Right renal cortex interstitium (tissue), 3 donors: ENCODE measurements around the gene DNLZ. TPM values are rescaled to one million over a fixed set of nuclear protein-coding genes. Genes with fewer than 3 reads are reported as not detected.

Source experiments
- DNase-seq, 3 donors: peaks; one replicate each; pipeline ENCODE4 v3.0.0-alpha.2; 2013; ENCODE audit warnings: low read depth in 3 of 3, low spot score in 2 of 3
- polyA plus RNA-seq, 3 donors: library from polyadenylated mRNA; unstranded; fragments of 120-200 nt; gene quantifications; one replicate each; pipeline ENCODE4 v1.2.1, GENCODE V29; 2013; ENCODE audit not compliant: insufficient read length in 3 of 3

The DNLZ gene
- polyA plus RNA-seq, 3 donors: 3.2 to 16.1 (median 4.8) TPM

GRCh38 chr9:136397643-136398042 lies 34.1 kb upstream of the DNLZ start:
- DNase-seq: no peak

GRCh38 chr9:136396219-136396515 lies 32.6 kb upstream of the DNLZ start:
- DNase-seq: no peak

GRCh38 chr9:136395345-136396218 lies 32.0 kb upstream of the DNLZ start:
- no peak for DNase-seq

- DNase-seq: no peak
Measured at GRCh38 chr9:136395020-136395340, 31.4 kb upstream of the DNLZ start.

GRCh38 chr9:136394312-136395019 lies 30.9 kb upstream of the DNLZ start:
- DNase-seq: no peak

GRCh38 chr9:136393531-136393930 lies 30.0 kb upstream of the DNLZ start:
- no peak for DNase-seq

GRCh38 chr9:136392538-136393449 lies 29.2 kb upstream of the DNLZ start:
- no peak for DNase-seq

- no peak for DNase-seq
Measured at GRCh38 chr9:136391737-136392537, 28.4 kb upstream of the DNLZ start.

- no peak for DNase-seq
Measured at GRCh38 chr9:136389396-136389795, 25.9 kb upstream of the DNLZ start.

GRCh38 chr9:136387217-136387616 lies 23.7 kb upstream of the DNLZ start:
- DNase-seq: no peak

- no peak for DNase-seq
Measured at GRCh38 chr9:136386018-136386417, 22.5 kb upstream of the DNLZ start.

GRCh38 chr9:136385015-136385414 lies 21.5 kb upstream of the DNLZ start:
- DNase-seq: no peak

- no peak for DNase-seq
Measured at GRCh38 chr9:136383436-136383835, 19.9 kb upstream of the DNLZ start.

- DNase-seq: no peak
Measured at GRCh38 chr9:136381966-136382513, 18.5 kb upstream of the DNLZ start.

GRCh38 chr9:136381311-136381710 lies 17.8 kb upstream of the DNLZ start:
- DNase-seq: no peak

- no peak for DNase-seq
Measured at GRCh38 chr9:136380381-136380780, 16.8 kb upstream of the DNLZ start.

- DNase-seq: no peak
Measured at GRCh38 chr9:136379891-136380290, 16.3 kb upstream of the DNLZ start.

- no peak for DNase-seq
Measured at GRCh38 chr9:136379401-136379800, 15.9 kb upstream of the DNLZ start.

- no peak for DNase-seq
Measured at GRCh38 chr9:136379003-136379287, 15.4 kb upstream of the DNLZ start.

GRCh38 chr9:136378170-136379002 lies 14.8 kb upstream of the DNLZ start:
- DNase-seq: no peak
